Fibroblast of lung (primary cell): Measurements from ENCODE around the gene TRPM5. TPM values are rescaled to one million over a fixed set of nuclear protein-coding genes. Genes with fewer than 3 reads are reported as not detected.

Experiments
- DNase-seq, 2 donors: peaks; one replicate each; pipeline versions ENCODE4 v3.0.0 to v3.0.0-alpha.2; 2010; ENCODE audit warnings: low read depth in 2 of 2
- H2AFZ ChIP-seq: 2 replicates; pipeline ENCODE4 v1.5.1; 2012; ENCODE audit warnings: low read length, control low read depth, inconsistent platforms
- H3K27ac ChIP-seq: 2 replicates; pipeline ENCODE4 v1.5.1; 2011; ENCODE audit warnings: low read length, control low read depth; ENCODE audit not compliant: insufficient read depth
- H3K27me3 ChIP-seq: 2 replicates; pipeline ENCODE4 v1.5.1; 2011; ENCODE audit warnings: mild to moderate bottlenecking, low read length; ENCODE audit not compliant: control insufficient read depth, insufficient read depth
- H3K36me3 ChIP-seq: 2 replicates; pipeline ENCODE4 v1.5.1; 2011; ENCODE audit warnings: low read length; ENCODE audit not compliant: control insufficient read depth, insufficient read depth
- H3K4me1 ChIP-seq: 2 replicates; pipeline ENCODE4 v1.5.1; 2011; ENCODE audit warnings: low read length; ENCODE audit not compliant: control insufficient read depth, insufficient read depth; ENCODE audit errors: extremely low read depth
- H3K4me2 ChIP-seq: 2 replicates; pipeline ENCODE4 v1.5.1; 2011; ENCODE audit warnings: low read length, control low read depth; ENCODE audit not compliant: insufficient read depth; ENCODE audit errors: extremely low read depth
- H3K4me3 ChIP-seq, 4 experiments: fragments of 200-600 bp in 1 of 4; sonication (generic) in 1 of 4; replicated peaks in 1 of 4; 2 replicates each; pipeline ENCODE4 v1.5.1; 2011 to 2016; ENCODE audit warnings: low read length in 4 of 4, low read depth in 3 of 4, mild to moderate bottlenecking in 3 of 4, control low read depth in 2 of 4, inconsistent platforms in 1 of 4, mixed read lengths in 1 of 4; ENCODE audit not compliant: insufficient read depth in 1 of 4; ENCODE audit errors: control extremely low read depth in 1 of 4
- H3K79me2 ChIP-seq: 2 replicates; pipeline ENCODE4 v1.5.1; 2012; ENCODE audit warnings: mild to moderate bottlenecking, low read length, inconsistent platforms; ENCODE audit not compliant: control insufficient read depth, insufficient read depth
- H3K9ac ChIP-seq: 2 replicates; pipeline ENCODE4 v1.5.1; 2011; ENCODE audit warnings: mild to moderate bottlenecking, low read length, control low read depth; ENCODE audit not compliant: insufficient read depth
- H3K9me3 ChIP-seq: 2 replicates; pipeline ENCODE4 v1.5.1; 2012; ENCODE audit warnings: low read depth, low read length; ENCODE audit not compliant: control insufficient read depth, insufficient read depth
- H4K20me1 ChIP-seq: 2 replicates; pipeline ENCODE4 v1.5.1; 2011; ENCODE audit warnings: low read length; ENCODE audit not compliant: control insufficient read depth, insufficient read depth; ENCODE audit errors: extremely low read depth
- CTCF ChIP-seq, 2 donors: IDR thresholded peaks in 1 of 2; conservative IDR thresholded peaks in 1 of 2; 1 replicate in 1 of 2; 2 replicates in 1 of 2; pipeline ENCODE4 v1.5.1; 2011 to 2012; ENCODE audit warnings: low read length in 2 of 2, control low read depth in 1 of 2, inconsistent platforms in 1 of 2, low read depth in 1 of 2, mild to moderate bottlenecking in 1 of 2
- EZH2 ChIP-seq: IDR thresholded peaks from 2 replicates; pipeline ENCODE4 v1.5.1; 2012; ENCODE audit warnings: low read length, control low read depth, mild to moderate bottlenecking; ENCODE audit errors: missing control alignments
- polyA plus RNA-seq, 2 donors: library from polyadenylated mRNA; depleted of rRNA in 1 of 2; stranded (reverse) in 1 of 2; unstranded in 1 of 2; fragments of >200 nt; gene quantifications; 2 replicates each; pipeline ENCODE4 v1.2.1, GENCODE V29; 2011 to 2012; ENCODE audit warnings: missing spikeins in 1 of 2
- total RNA-seq: library from RNA; depleted of rRNA; stranded (reverse); fragments of >200 nt; gene quantifications from 2 replicates; pipeline ENCODE4 v1.2.1, GENCODE V29; 2014

Gene TRPM5
- total and polyA plus RNA-seq, 2 donors (not counting 1 experiment from before 2014, with no cell fraction given): not detected

GRCh38 chr11:2434506-2435255 lies 9.6 kb downstream of the TRPM5 start:
- H3K79me2 ChIP-seq: no peaks in the 10 kb centered on the region

GRCh38 chr11:2434008-2434407 lies 10.3 kb downstream of the TRPM5 start:
- H3K4me1 ChIP-seq: no peaks in the 10 kb centered on the region
- H3K9me3 ChIP-seq: no peaks in the 10 kb centered on the region
- H3K36me3 ChIP-seq: no peaks in the 10 kb centered on the region
- no peak for TF ChIP-seq CTCF (conservative IDR thresholded peaks at IDR 0.05 in 1 of 2, IDR thresholded peaks at IDR 0.05 in 1 of 2; ENCODE audit: low read depth in 1 of 2, low read length in 2 of 2)
- TF ChIP-seq EZH2: no peak
- no peaks in the 10 kb centered on the region for H4K20me1 ChIP-seq
- no peak overlapping the region for H2AFZ ChIP-seq
- H3K9ac ChIP-seq: no peak overlapping the region
- no peak overlapping the region for H3K4me3 ChIP-seq
- no peaks in the 10 kb centered on the region for H3K79me2 ChIP-seq
- no peaks in the 10 kb centered on the region for H3K27me3 ChIP-seq
- no peak for DNase-seq
- H3K4me2 ChIP-seq: no peak overlapping the region
- no peak overlapping the region for H3K27ac ChIP-seq

More at GRCh38 chr11:2434506-2435255, 9.6 kb downstream of the TRPM5 start:
- no peaks in the 10 kb centered on the region for H3K9me3 ChIP-seq
- no peak for DNase-seq
- no peaks in the 10 kb centered on the region for H3K36me3 ChIP-seq
- no peak overlapping the region for H3K4me3 ChIP-seq
- H3K27me3 ChIP-seq: no peaks in the 10 kb centered on the region
- H3K4me2 ChIP-seq: no peak overlapping the region
- TF ChIP-seq CTCF (conservative IDR thresholded peaks at IDR 0.05 in 1 of 2, IDR thresholded peaks at IDR 0.05 in 1 of 2; ENCODE audit: low read depth in 1 of 2, low read length in 2 of 2) (no peak), EZH2 (no peak)
- no peak overlapping the region for H2AFZ ChIP-seq
- no peak overlapping the region for H3K9ac ChIP-seq
- no peak overlapping the region for H3K27ac ChIP-seq
- H3K4me1 ChIP-seq: no peaks in the 10 kb centered on the region
- no peaks in the 10 kb centered on the region for H4K20me1 ChIP-seq

GRCh38 chr11:2433106-2433925 lies 11.0 kb downstream of the TRPM5 start:
- TF ChIP-seq CTCF (conservative IDR thresholded peaks at IDR 0.05 in 1 of 2, IDR thresholded peaks at IDR 0.05 in 1 of 2; ENCODE audit: low read depth in 1 of 2, low read length in 2 of 2) (no peak), EZH2 (no peak)
- no peak for DNase-seq
- Histone ChIP-seq H3K9me3 (no peaks in the 10 kb centered on the region), H3K4me1 (no peaks in the 10 kb centered on the region), H3K79me2 (no peaks in the 10 kb centered on the region), H3K9ac (no peak overlapping the region), H3K4me3 (no peak overlapping the region), H3K4me2 (no peak overlapping the region), H3K36me3 (no peaks in the 10 kb centered on the region), H4K20me1 (no peaks in the 10 kb centered on the region), H3K27me3 (no peaks in the 10 kb centered on the region), H3K27ac (no peak overlapping the region), H2AFZ (no peak overlapping the region)
